ENCODE results near the gene ATPAF1. TPM values are rescaled to one million over a fixed set of nuclear protein-coding genes. Genes with fewer than 3 reads are reported as not detected.

The ATPAF1 gene
- total RNA-seq, 2 experiments from 2014 or later: 49.0 to 50.6 TPM

- POLR2A ChIA-PET: no interaction called here
Measured at GRCh38 chr1:46585312-46585938, 82.7 kb downstream of the ATPAF1 start.

GRCh38 chr1:46583494-46583893 lies 84.7 kb downstream of the ATPAF1 start:
- Mint-ChIP-seq H3K9me3 (no peaks in the 10 kb centered on the region), H3K36me3 (ENCODE audit: low read depth) (peaks cover 61% of the 10 kb centered on the region), H3K27me3 (no peaks in the 10 kb centered on the region), H3K4me3 (no peak overlapping the region), H3K27ac (no peak overlapping the region), H3K4me1 (peaks cover 50% of the 10 kb centered on the region)
- no peak for DNase-seq
- CTCF ChIA-PET: interaction anchor here (0.9 to 3.2 kb wide), 3 partner anchors 12 to 141 kb away, joined by 3 to 12 read pairs (median 6); partner anchors contain the start of gene MKNK1
- POLR2A ChIA-PET: no interaction called here

More at GRCh38 chr1:46585312-46585938, 82.7 kb downstream of the ATPAF1 start:
- no peak overlapping the region for H3K27ac Mint-ChIP-seq
- no peak overlapping the region for H3K4me3 Mint-ChIP-seq
- peaks cover 40% of the 10 kb centered on the region for H3K4me1 Mint-ChIP-seq
- no peak for DNase-seq
- H3K36me3 Mint-ChIP-seq (ENCODE audit: low read depth): peaks cover 64% of the 10 kb centered on the region
- H3K9me3 Mint-ChIP-seq: peaks cover 8% of the 10 kb centered on the region
- CTCF ChIA-PET: no interaction called here
- no peaks in the 10 kb centered on the region for H3K27me3 Mint-ChIP-seq

- H3K27me3 Mint-ChIP-seq: no peaks in the 10 kb centered on the region
- CTCF ChIA-PET: interaction anchor here (0.7 to 3.5 kb wide), 5 partner anchors 8 to 142 kb away, joined by 3 to 16 read pairs (median 6); partner anchors contain the start of gene MKNK1
- H3K4me3 Mint-ChIP-seq: no peak overlapping the region
- no peaks in the 10 kb centered on the region for H3K9me3 Mint-ChIP-seq
- peaks cover 65% of the 10 kb centered on the region for H3K36me3 Mint-ChIP-seq (ENCODE audit: low read depth)
- POLR2A ChIA-PET: no interaction called here
- H3K27ac Mint-ChIP-seq: peak overlapping the region; percentile 72
- peaks cover 53% of the 10 kb centered on the region for H3K4me1 Mint-ChIP-seq
- no peak for DNase-seq
Measured at GRCh38 chr1:46582972-46583371, 85.2 kb downstream of the ATPAF1 start.

Other genes starting within 250 kb of the ATPAF1 start
- under 1 TPM in 1 of 2 experiments, not detected in 1; 0.10 TPM for gene DMBX1, start 178.5 kb downstream of the ATPAF1 start, total RNA-seq
- not detected for gene KNCN, start 116.7 kb downstream of the ATPAF1 start, total RNA-seq
- gene MKNK1, start 64.1 kb downstream of the ATPAF1 start, total RNA-seq: 10 to 100 TPM; 58.2 to 63.3 TPM
- 10 to 100 TPM; 19.5 to 21.4 TPM for gene MOB3C, start 51.6 kb downstream of the ATPAF1 start, total RNA-seq
- not detected for gene TEX38, start 3.5 kb upstream of the ATPAF1 start, total RNA-seq
- 100 to 1,000 TPM in 1 of 2 experiments, 10 to 100 TPM in 1; 88.1 to 103 TPM for gene EFCAB14, start 50.8 kb upstream of the ATPAF1 start, total RNA-seq
- not detected for gene CYP4B1, start 130.7 kb upstream of the ATPAF1 start, total RNA-seq

Data from activated CD4-positive, alpha-beta T cell treated with anti-CD3 and anti-CD28 coated beads, Interleukin-2, amount 10 ng/mL, durations not matched to agents 7 days and 5 days (primary cell).